Endothelial cell of umbilical vein (primary cell): ENCODE results near the gene HGFAC. TPM values are rescaled to one million over a fixed set of nuclear protein-coding genes. Genes with fewer than 3 reads are reported as not detected.

Experiments
- BruUV-seq: library from RNA; stranded (reverse); fragments of 400-500 nt; replicated peaks from 2 replicates; lab custom pipeline; 2021; lab: Mats Ljungman, UMichigan
- CTCF ChIA-PET: fragments of 300-600, 350-600 bp; sonication (Branson Sonifier 250); formaldehyde crosslinking; loops from one replicate; lab custom pipeline; 2021; ENCODE audit warnings: antibody characterized with exemption, inconsistent platforms; lab: Charles Lee
- POLR2A ChIA-PET: fragments of 300-600, 350-600 bp; sonication (Branson Sonifier 250); formaldehyde crosslinking; loops from one replicate; lab custom pipeline; 2021; ENCODE audit warnings: antibody characterized with exemption, inconsistent platforms; lab: Charles Lee
- DNase-seq: peaks from one replicate; pipeline ENCODE4 v3.0.0-alpha.2; 2011; ENCODE audit warnings: low read depth, low spot score
- FAIRE-seq: peaks from 2 replicates; lab custom pipeline; 2011; peaks lifted over from hg19 to GRCh38; lab: Jason Lieb, UNC
- H2AFZ ChIP-seq: 2 replicates; pipeline ENCODE4 v1.6.0; 2012; ENCODE audit warnings: low read depth, low read length, control low read depth, inconsistent platforms
- H3K27ac ChIP-seq: 2 replicates; pipeline ENCODE4 v1.5.1; 2011; ENCODE audit warnings: low read depth, mild to moderate bottlenecking, control low read depth, low read length, moderate library complexity; ENCODE audit not compliant: insufficient read depth
- H3K27me3 ChIP-seq, 2 experiments: 2 replicates each; pipeline versions ENCODE4 v1.6.0 to v1.6.1; 2011; ENCODE audit warnings: low read length in 2 of 2, mixed read lengths in 1 of 2; ENCODE audit not compliant: control insufficient read depth in 2 of 2, insufficient read depth in 2 of 2
- H3K36me3 ChIP-seq, 2 experiments: 2 replicates in 1 of 2; 3 replicates in 1 of 2; pipeline ENCODE4 v1.5.1; 2011; ENCODE audit warnings: low read length in 2 of 2, mild to moderate bottlenecking in 1 of 2, moderate library complexity in 1 of 2; ENCODE audit not compliant: control insufficient read depth in 2 of 2, insufficient read depth in 2 of 2; ENCODE audit errors: extremely low read depth in 1 of 2
- H3K4me1 ChIP-seq: 3 replicates; pipeline ENCODE4 v1.5.1; 2011; ENCODE audit warnings: mild to moderate bottlenecking, low read length; ENCODE audit not compliant: control insufficient read depth, insufficient read depth; ENCODE audit errors: extremely low read depth
- H3K4me2 ChIP-seq: 2 replicates; pipeline ENCODE4 v1.6.1; 2011; ENCODE audit warnings: low read length, control low read depth, mixed read lengths; ENCODE audit not compliant: insufficient read depth
- H3K4me3 ChIP-seq, 3 experiments: fragments of 200-600 bp in 1 of 3; sonication (generic), shearing (Covaris generic) in 1 of 3; replicated peaks in 1 of 3; 2 replicates each; pipeline ENCODE4 v1.5.1; 2011 to 2016; ENCODE audit warnings: control low read depth in 3 of 3, low read length in 3 of 3, mild to moderate bottlenecking in 2 of 3, inconsistent platforms in 1 of 3, low read depth in 1 of 3, moderate library complexity in 1 of 3; ENCODE audit not compliant: insufficient read depth in 1 of 3
- H3K79me2 ChIP-seq: 2 replicates; pipeline ENCODE4 v1.6.0; 2012; ENCODE audit warnings: low read length, inconsistent platforms; ENCODE audit not compliant: control insufficient read depth, insufficient read depth
- H3K9ac ChIP-seq: replicated peaks from 2 replicates; pipeline ENCODE3; 2011; ENCODE audit warnings: low read length, control low read depth; ENCODE audit not compliant: insufficient read depth; ENCODE audit errors: extremely low read depth
- H3K9me1 ChIP-seq: replicated peaks from 3 replicates; pipeline ENCODE4 v1.6.0; 2011; ENCODE audit warnings: mild to moderate bottlenecking, low read length; ENCODE audit not compliant: control insufficient read depth, insufficient read depth; ENCODE audit errors: extremely low read depth
- H3K9me3 ChIP-seq: replicated peaks from 2 replicates; pipeline ENCODE4 v1.5.1; 2012; ENCODE audit warnings: low read length, inconsistent platforms; ENCODE audit not compliant: control insufficient read depth, insufficient read depth
- H4K20me1 ChIP-seq: replicated peaks from 2 replicates; pipeline ENCODE3; 2011; ENCODE audit warnings: mild to moderate bottlenecking, low read length; ENCODE audit not compliant: control insufficient read depth, insufficient read depth; ENCODE audit errors: extremely low read depth
- EZH2 ChIP-seq: IDR thresholded peaks from 2 replicates; pipeline ENCODE4 v1.6.1; 2012; ENCODE audit warnings: borderline replicate concordance, low read depth, mild to moderate bottlenecking, moderate library complexity, low read length, inconsistent platforms; ENCODE audit not compliant: severe bottlenecking
- GATA2 ChIP-seq: IDR thresholded peaks from 2 replicates; pipeline ENCODE4 v1.7.0; 2011; ENCODE audit warnings: low read depth, mild to moderate bottlenecking, moderate library complexity, mixed read lengths, low read length; ENCODE audit not compliant: insufficient read length, insufficient read depth
- POLR2AphosphoS5 ChIP-seq: IDR thresholded peaks from 2 replicates; pipeline ENCODE4 v1.6.1; 2012; ENCODE audit warnings: low read depth, mild to moderate bottlenecking, control low read depth, low read length, moderate library complexity; ENCODE audit not compliant: insufficient read depth
- dilution Hi-C: fragments of 300-500 bp; cut with MboI; formaldehyde crosslinking; loops from one replicate; pipeline ENCODE4 v1.15.0; 2019; ENCODE audit warnings: low sequenced_read_pairs; ENCODE audit not compliant: extremely low pct_ligation_motif_present
- intact Hi-C: fragments of 100-400 bp; cut with micrococcal nuclease; formaldehyde crosslinking; loops from one replicate; pipeline ENCODE4 v1.10.0; 2022
- polyA plus RNA-seq, 4 experiments: library from polyadenylated mRNA; depleted of rRNA in 3 of 4; stranded (reverse) in 3 of 4; unstranded in 1 of 4; fragments of >200 nt; gene quantifications; 2 replicates each; pipeline versions ENCODE4 v1.2.1 to v1.2.3, GENCODE V29; 2011 to 2012; ENCODE audit warnings: missing spikeins in 1 of 4
- total RNA-seq: library from RNA; stranded (reverse); gene quantifications from 2 replicates; pipeline ENCODE4 v1.2.3, GENCODE V29; 2021
- TF ChIP-seq, protein P1 (sequence below), 2 donors: IDR thresholded peaks; 1 replicate in 1 of 2; 2 replicates in 1 of 2; pipeline ENCODE4 v1.5.1; 2011; ENCODE audit warnings: low read length in 2 of 2, mild to moderate bottlenecking in 2 of 2, moderate library complexity in 2 of 2, control low read depth in 1 of 2, inconsistent platforms in 1 of 2, low read depth in 1 of 2; ENCODE audit not compliant: insufficient read depth in 1 of 2; ENCODE audit errors: extremely low read depth in 1 of 2
- TF ChIP-seq, protein P2 (sequence below): IDR thresholded peaks from 2 replicates; pipeline ENCODE4 v1.6.1; 2011; ENCODE audit not compliant: insufficient read depth, insufficient read length

HGFAC gene
- total and polyA plus RNA-seq, 2 donors (not counting 3 experiments of a cell fraction or from before 2014, with no cell fraction given): 0.36 to 0.49 TPM

DNA sequence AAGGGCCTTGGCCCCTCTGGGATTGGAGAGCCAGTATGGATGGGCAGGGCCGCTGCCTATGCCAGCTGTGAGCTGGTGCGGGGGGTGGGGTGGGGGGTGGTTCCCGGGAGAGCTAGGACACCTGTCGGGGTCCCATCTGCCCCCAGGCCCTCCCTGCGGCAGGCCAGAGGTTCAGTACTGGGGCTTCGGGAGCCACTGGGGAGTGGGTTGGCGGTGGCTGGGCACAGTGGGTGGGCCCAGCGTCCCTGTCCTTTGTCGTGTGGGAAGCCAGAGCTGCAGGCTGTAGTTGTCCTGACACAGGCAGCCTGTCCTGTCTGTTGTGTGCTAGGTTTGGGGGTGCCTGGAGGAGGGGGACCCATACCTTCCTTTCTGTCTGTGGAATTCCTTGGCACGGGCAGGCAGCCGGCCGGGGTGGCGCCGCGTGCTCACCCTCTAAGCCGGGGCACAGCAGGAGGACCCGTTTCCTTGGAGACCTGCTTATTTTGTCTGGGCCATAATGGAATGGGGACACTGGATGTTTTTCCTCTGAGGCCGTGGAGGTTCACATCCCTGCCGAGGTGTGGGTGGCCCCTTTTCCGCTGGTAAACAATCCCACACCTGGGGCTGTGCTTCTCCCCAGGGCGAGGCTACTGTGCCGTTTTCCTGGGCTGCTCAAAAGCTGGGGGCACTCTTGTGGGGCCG is 36.1 kb downstream of the HGFAC start:
- no peaks in the 10 kb centered on the region for H3K9me3 ChIP-seq
- H3K9me1 ChIP-seq: no peaks in the 10 kb centered on the region
- H3K4me1 ChIP-seq: no peaks in the 10 kb centered on the region
- no TSS peak for BruUV-seq
- no peak overlapping the region for H3K4me3 ChIP-seq
- H4K20me1 ChIP-seq: no peaks in the 10 kb centered on the region
- H3K4me2 ChIP-seq: no peak overlapping the region
- ChIA-PET POLR2A (no interaction called here), CTCF (interaction anchor here (1.3 to 4.8 kb wide), 4 partner anchors 14 to 333 kb away, joined by 3 to 69 read pairs (median 6); no protein-coding TSS in a partner anchor)
- FAIRE-seq (no peak), DNase-seq (no peak)
- dilution Hi-C loops (no loop called here), intact Hi-C loops (no loop called here)
- H2AFZ ChIP-seq: no peak overlapping the region
- no peaks in the 10 kb centered on the region for H3K79me2 ChIP-seq
- no peak for TF ChIP-seq EZH2
- no peak overlapping the region for H3K9ac ChIP-seq
- H3K27ac ChIP-seq: no peak overlapping the region
- H3K27me3 ChIP-seq: no peaks in the 10 kb centered on the region
- no peaks in the 10 kb centered on the region for H3K36me3 ChIP-seq

DNA sequence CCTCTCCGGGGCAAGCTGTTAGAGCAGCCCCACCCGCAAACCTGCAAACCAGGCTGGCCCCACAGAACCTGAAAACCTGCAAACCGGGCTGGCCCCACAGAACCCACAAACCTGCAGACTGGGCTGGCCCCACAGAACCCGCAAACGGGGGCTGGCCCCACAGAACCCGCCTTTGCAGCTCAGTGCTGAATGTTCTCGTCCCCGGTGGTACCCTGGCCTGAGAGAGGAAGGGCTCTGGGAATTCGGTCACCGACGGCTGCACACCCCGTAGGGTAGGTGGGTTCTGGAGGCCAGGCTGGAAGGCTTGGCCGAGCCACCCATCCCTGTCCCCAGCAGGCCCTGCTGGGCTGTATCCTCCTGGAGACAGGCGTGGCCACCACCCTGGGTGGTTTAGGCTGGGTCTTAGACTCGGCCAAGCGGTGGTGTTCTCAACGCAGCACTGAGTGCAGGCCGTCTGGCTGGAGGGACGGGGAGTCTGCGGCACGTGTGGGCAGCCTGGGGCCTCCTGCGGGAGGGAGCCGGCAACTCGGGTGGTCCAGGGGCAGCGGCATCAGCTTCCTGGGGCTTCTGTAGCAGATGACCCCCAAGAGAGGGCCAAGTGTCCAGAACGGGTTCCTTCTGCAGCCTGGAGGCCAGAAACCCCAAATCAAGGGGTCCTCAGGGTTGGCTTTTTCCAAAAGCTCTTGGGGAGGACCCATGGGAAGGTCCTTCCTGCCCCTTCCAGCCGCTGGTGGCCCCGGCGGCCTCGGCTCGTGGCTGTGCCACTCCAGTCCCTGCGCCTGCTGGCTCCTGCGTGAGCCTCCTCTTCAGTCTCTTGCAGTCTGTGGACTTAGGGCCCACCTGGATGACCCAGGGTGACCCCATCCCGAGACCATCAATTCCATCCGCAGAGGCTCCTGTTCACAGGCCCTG is 36.9 kb downstream of the HGFAC start:
- Histone ChIP-seq H3K9me3 (no peaks in the 10 kb centered on the region), H3K4me3 (no peak overlapping the region), H3K4me2 (no peak overlapping the region), H3K4me1 (no peaks in the 10 kb centered on the region), H3K36me3 (no peaks in the 10 kb centered on the region), H3K27ac (no peak overlapping the region), H3K9ac (no peak overlapping the region), H3K79me2 (no peaks in the 10 kb centered on the region), H3K27me3 (peaks cover 0 to under 1% of the 10 kb centered on the region in 2 experiments), H3K9me1 (no peaks in the 10 kb centered on the region), H2AFZ (no peak overlapping the region), H4K20me1 (no peaks in the 10 kb centered on the region)
- BruUV-seq: no TSS peak
- ChIA-PET POLR2A (no interaction called here), CTCF (interaction anchor here (1.3 to 4.8 kb wide), 4 partner anchors 15 to 333 kb away, joined by 3 to 69 read pairs (median 18); no protein-coding TSS in a partner anchor)
- dilution Hi-C loops (no loop called here), intact Hi-C loops (no loop called here)
- FAIRE-seq: no peak
- no peak for DNase-seq
- TF ChIP-seq GATA2: no peak
- TF ChIP-seq, protein P1, sequence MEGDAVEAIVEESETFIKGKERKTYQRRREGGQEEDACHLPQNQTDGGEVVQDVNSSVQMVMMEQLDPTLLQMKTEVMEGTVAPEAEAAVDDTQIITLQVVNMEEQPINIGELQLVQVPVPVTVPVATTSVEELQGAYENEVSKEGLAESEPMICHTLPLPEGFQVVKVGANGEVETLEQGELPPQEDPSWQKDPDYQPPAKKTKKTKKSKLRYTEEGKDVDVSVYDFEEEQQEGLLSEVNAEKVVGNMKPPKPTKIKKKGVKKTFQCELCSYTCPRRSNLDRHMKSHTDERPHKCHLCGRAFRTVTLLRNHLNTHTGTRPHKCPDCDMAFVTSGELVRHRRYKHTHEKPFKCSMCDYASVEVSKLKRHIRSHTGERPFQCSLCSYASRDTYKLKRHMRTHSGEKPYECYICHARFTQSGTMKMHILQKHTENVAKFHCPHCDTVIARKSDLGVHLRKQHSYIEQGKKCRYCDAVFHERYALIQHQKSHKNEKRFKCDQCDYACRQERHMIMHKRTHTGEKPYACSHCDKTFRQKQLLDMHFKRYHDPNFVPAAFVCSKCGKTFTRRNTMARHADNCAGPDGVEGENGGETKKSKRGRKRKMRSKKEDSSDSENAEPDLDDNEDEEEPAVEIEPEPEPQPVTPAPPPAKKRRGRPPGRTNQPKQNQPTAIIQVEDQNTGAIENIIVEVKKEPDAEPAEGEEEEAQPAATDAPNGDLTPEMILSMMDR (IDR thresholded peaks at IDR 0.05; ENCODE audit: extremely low read depth in 1 of 2, insufficient read depth in 1 of 2, low read depth in 1 of 2, low read length in 2 of 2): no peak
- TF ChIP-seq, protein P2, sequence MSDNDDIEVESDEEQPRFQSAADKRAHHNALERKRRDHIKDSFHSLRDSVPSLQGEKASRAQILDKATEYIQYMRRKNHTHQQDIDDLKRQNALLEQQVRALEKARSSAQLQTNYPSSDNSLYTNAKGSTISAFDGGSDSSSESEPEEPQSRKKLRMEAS: no peak
- TF ChIP-seq POLR2AphosphoS5: no peak
